Common myeloid progenitor, CD34-positive (primary cell): ENCODE data around the gene COL20A1.
A peak's percentile ranks its signal among the peaks of the same experiment; 100 is the strongest.

ENCODE experiments used
- CTCF ChIA-PET: fragments of 350-600 bp; sonication (Branson Sonifier 250); formaldehyde crosslinking; loops from one replicate; lab custom pipeline; 2021; ENCODE audit warnings: antibody characterized with exemption; lab: Charles Lee
- POLR2A ChIA-PET: fragments of 350-600 bp; sonication (Branson Sonifier 250); formaldehyde crosslinking; loops from one replicate; lab custom pipeline; 2021; ENCODE audit warnings: antibody characterized with exemption; lab: Charles Lee
- DNase-seq, 3 donors: peaks; one replicate each; pipeline versions ENCODE4 v3.0.0 to v3.0.0-alpha.2; 2013
- H3K27ac ChIP-seq, 2 experiments: 1 replicate in 1 of 2; 2 replicates in 1 of 2; pipeline ENCODE4 v1.7.0; 2013; ENCODE audit warnings: inconsistent platforms in 2 of 2, low read length in 2 of 2, mild to moderate bottlenecking in 2 of 2, low read depth in 1 of 2, moderate library complexity in 1 of 2; ENCODE audit not compliant: severe bottlenecking in 2 of 2, insufficient read depth in 1 of 2, poor library complexity in 1 of 2
- H3K27me3 ChIP-seq, 5 experiments: replicated peaks in 2 of 5; 1 replicate in 3 of 5; 2 replicates in 2 of 5; pipeline versions ENCODE4 v1.6.1 to v1.7.0; 2013; ENCODE audit warnings: low read length in 4 of 5, mild to moderate bottlenecking in 2 of 5, moderate library complexity in 2 of 5, inconsistent platforms in 1 of 5; ENCODE audit not compliant: insufficient read depth in 5 of 5, control insufficient read depth in 4 of 5
- H3K36me3 ChIP-seq, 4 experiments: 1 replicate in 2 of 4; 2 replicates in 2 of 4; pipeline versions ENCODE4 v1.6.1 to v1.7.0; 2013; ENCODE audit warnings: low read length in 3 of 4, control low read depth in 1 of 4, mild to moderate bottlenecking in 1 of 4; ENCODE audit not compliant: control insufficient read depth in 4 of 4, insufficient read depth in 4 of 4
- H3K4me1 ChIP-seq, 4 experiments: 1 replicate in 3 of 4; 2 replicates in 1 of 4; pipeline versions ENCODE4 v1.6.1 to v1.7.1; 2013; ENCODE audit warnings: low read length in 3 of 4, mild to moderate bottlenecking in 3 of 4, control low read depth in 1 of 4, inconsistent platforms in 1 of 4, moderate library complexity in 1 of 4; ENCODE audit not compliant: control insufficient read depth in 4 of 4, insufficient read depth in 4 of 4; ENCODE audit errors: control extremely low read depth in 1 of 4
- H3K4me3 ChIP-seq, 7 experiments: 1 replicate in 4 of 7; 2 replicates in 3 of 7; pipeline versions ENCODE4 v1.5.1 to v1.7.0; 2013; ENCODE audit warnings: mild to moderate bottlenecking in 7 of 7, low read length in 6 of 7, moderate library complexity in 6 of 7, inconsistent platforms in 2 of 7, low read depth in 2 of 7, control low read depth in 1 of 7; ENCODE audit not compliant: insufficient read depth in 4 of 7, control insufficient read depth in 1 of 7; ENCODE audit errors: extremely low read depth in 1 of 7
- H3K9me3 ChIP-seq, 5 experiments: 1 replicate in 4 of 5; 2 replicates in 1 of 5; pipeline versions ENCODE4 v1.6.1 to v1.7.1; 2013; ENCODE audit warnings: low read length in 4 of 5, mild to moderate bottlenecking in 2 of 5, inconsistent platforms in 1 of 5, low read depth in 1 of 5, moderate library complexity in 1 of 5; ENCODE audit not compliant: control insufficient read depth in 4 of 5, insufficient read depth in 2 of 5; ENCODE audit errors: control extremely low read depth in 1 of 5
- WGBS: methylation state at CpG from one replicate; pipeline ENCODE4 v1.1.5; 2013; ENCODE audit not compliant: insufficient coverage; 5-methylcytosine and 5-hydroxymethylcytosine counted together

Gene COL20A1

GRCh38 chr20:63325021-63325471 lies 32.1 kb downstream of the COL20A1 start:
- no peaks in the 10 kb centered on the region for H3K9me3 ChIP-seq
- DNase-seq: no peak
- ChIA-PET POLR2A (no interaction called here), CTCF (interaction anchor here (1.0 to 1.5 kb wide), 2 partner anchors 9 to 16 kb away, joined by 3 to 8 read pairs; no protein-coding TSS in a partner anchor)
- peaks cover 3 to 45% (median 8%) of the 10 kb centered on the region in 5 experiments for H3K27me3 ChIP-seq
- no peak overlapping the region for H3K4me3 ChIP-seq
- H3K4me1 ChIP-seq: no peaks in the 10 kb centered on the region
- H3K27ac ChIP-seq: no peak overlapping the region
- no peaks in the 10 kb centered on the region for H3K36me3 ChIP-seq
- WGBS: 90% methylated on average over 4 of the region's 10 CpGs

- no peaks in the 10 kb centered on the region for H3K4me1 ChIP-seq
- WGBS: 90% methylated on average over 3 of the region's 8 CpGs
- peaks cover 3 to 43% (median 8%) of the 10 kb centered on the region in 5 experiments for H3K27me3 ChIP-seq
- H3K4me3 ChIP-seq: no peak overlapping the region
- H3K36me3 ChIP-seq: no peaks in the 10 kb centered on the region
- ChIA-PET POLR2A (no interaction called here), CTCF (interaction anchor here (1.5 kb wide), 1 partner anchor 17 kb away, joined by 8 read pairs; no protein-coding TSS in a partner anchor)
- no peak for DNase-seq
- H3K27ac ChIP-seq: no peak overlapping the region
- H3K9me3 ChIP-seq: no peaks in the 10 kb centered on the region
These were observed 32.7 kb downstream of the COL20A1 start for GRCh38 chr20:63325554-63326313.

GRCh38 chr20:63326314-63327230 lies 33.6 kb downstream of the COL20A1 start:
- 78% methylated on average over 15 of the region's 15 CpGs for WGBS
- Histone ChIP-seq H3K4me3 (no peak overlapping the region), H3K4me1 (no peaks in the 10 kb centered on the region), H3K27ac (no peak overlapping the region), H3K36me3 (no peaks in the 10 kb centered on the region), H3K27me3 (peaks cover 3 to 38% (median 11%) of the 10 kb centered on the region in 5 experiments), H3K9me3 (no peaks in the 10 kb centered on the region)
- CTCF ChIA-PET: no interaction called here
- POLR2A ChIA-PET: no interaction called here
- DNase-seq: no peak

GRCh38 chr20:63327231-63327745 lies 34.3 kb downstream of the COL20A1 start:
- peak in 2 of 3 donors; percentile 13 to 19 for DNase-seq
- peaks cover 3 to 31% (median 8%) of the 10 kb centered on the region in 5 experiments for H3K27me3 ChIP-seq
- no peak overlapping the region for H3K27ac ChIP-seq
- POLR2A ChIA-PET: no interaction called here
- no peaks in the 10 kb centered on the region for H3K4me1 ChIP-seq
- H3K9me3 ChIP-seq: peaks cover 0 to 7% (median 2%) of the 10 kb centered on the region in 5 experiments
- WGBS: 76% methylated on average over 7 of the region's 8 CpGs
- H3K4me3 ChIP-seq: no peak overlapping the region
- H3K36me3 ChIP-seq: no peaks in the 10 kb centered on the region
- CTCF ChIA-PET: no interaction called here

GRCh38 chr20:63328026-63328700 lies 35.2 kb downstream of the COL20A1 start:
- no peak for DNase-seq
- POLR2A ChIA-PET: no interaction called here
- Histone ChIP-seq H3K4me3 (no peak overlapping the region), H3K4me1 (no peaks in the 10 kb centered on the region), H3K27ac (no peak overlapping the region), H3K36me3 (no peaks in the 10 kb centered on the region), H3K27me3 (peaks cover 3 to 29% (median 8%) of the 10 kb centered on the region in 5 experiments), H3K9me3 (peaks cover 0 to 9% (median 2%) of the 10 kb centered on the region in 5 experiments)
- CTCF ChIA-PET: interaction anchor here (0.6 kb wide), 2 partner anchors 26 to 539 kb away, joined by 3 to 4 read pairs; no protein-coding TSS in a partner anchor
- WGBS: 89% methylated on average over 17 of the region's 20 CpGs

GRCh38 chr20:63328718-63329275 lies 35.8 kb downstream of the COL20A1 start:
- no peaks in the 10 kb centered on the region for H3K36me3 ChIP-seq
- H3K27me3 ChIP-seq: peaks cover 3 to 28% (median 6%) of the 10 kb centered on the region in 5 experiments
- ChIA-PET POLR2A (no interaction called here), CTCF (interaction anchor here (0.6 kb wide), 2 partner anchors 25 to 539 kb away, joined by 3 to 4 read pairs; no protein-coding TSS in a partner anchor)
- WGBS: 100% methylated on average over 4 of the region's 21 CpGs
- no peak overlapping the region for H3K4me3 ChIP-seq
- no peak for DNase-seq
- no peaks in the 10 kb centered on the region for H3K4me1 ChIP-seq
- H3K27ac ChIP-seq: no peak overlapping the region
- H3K9me3 ChIP-seq: peaks cover 0 to 9% (median 2%) of the 10 kb centered on the region in 5 experiments
